Activated CD8-positive, alpha-beta memory T cell treated with anti-CD3 and anti-CD28 coated beads, Interleukin-2, amount 50 U/mL, for 24 hours (primary cell): ENCODE measurements around the gene PFN4.
A peak's percentile ranks its signal among the peaks of the same experiment; 100 is the strongest.

Experiments used
- DNase-seq: peaks from one replicate; pipeline ENCODE4 v3.0.0-alpha.2; 2020; ENCODE audit errors: extremely low read depth

PFN4 gene

DNA sequence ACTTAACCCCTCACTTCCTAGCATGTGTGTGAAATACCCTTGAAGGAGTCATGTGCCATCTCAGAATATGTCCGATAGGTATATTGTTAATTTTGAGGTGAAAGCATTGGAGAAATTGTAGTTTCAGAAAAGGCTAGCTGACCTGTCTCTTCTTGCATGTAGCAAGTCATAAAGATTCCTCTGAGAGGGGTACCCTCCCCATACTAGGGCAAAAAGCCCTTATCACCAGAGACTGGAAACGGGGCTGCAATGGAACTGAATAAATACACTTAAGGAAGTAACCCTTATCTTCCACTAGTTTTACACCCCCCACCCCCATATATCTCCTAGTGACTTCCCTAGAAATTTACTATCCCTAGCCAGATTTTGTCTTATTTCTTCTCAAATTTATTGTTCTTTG lies 45.3 kb downstream of the PFN4 start:
- no peak for DNase-seq

DNA sequence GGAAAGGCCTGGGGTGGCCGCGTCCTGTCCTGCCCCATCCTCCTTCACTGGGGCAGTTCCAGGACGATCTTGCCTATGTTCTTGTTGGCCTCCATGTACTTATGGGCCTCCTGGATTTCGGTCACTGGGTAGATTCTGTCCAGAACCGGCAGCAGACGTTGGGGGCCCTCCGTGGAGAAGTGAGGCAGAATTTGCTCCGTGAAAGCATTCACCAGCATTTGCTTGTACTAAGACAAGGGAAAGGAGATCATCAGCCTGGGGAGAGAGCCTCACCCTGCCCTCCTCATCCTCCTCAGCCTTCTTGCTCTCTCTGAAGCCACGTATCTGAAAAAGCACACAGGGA lies 45.6 kb downstream of the PFN4 start:
- no peak for DNase-seq

DNA sequence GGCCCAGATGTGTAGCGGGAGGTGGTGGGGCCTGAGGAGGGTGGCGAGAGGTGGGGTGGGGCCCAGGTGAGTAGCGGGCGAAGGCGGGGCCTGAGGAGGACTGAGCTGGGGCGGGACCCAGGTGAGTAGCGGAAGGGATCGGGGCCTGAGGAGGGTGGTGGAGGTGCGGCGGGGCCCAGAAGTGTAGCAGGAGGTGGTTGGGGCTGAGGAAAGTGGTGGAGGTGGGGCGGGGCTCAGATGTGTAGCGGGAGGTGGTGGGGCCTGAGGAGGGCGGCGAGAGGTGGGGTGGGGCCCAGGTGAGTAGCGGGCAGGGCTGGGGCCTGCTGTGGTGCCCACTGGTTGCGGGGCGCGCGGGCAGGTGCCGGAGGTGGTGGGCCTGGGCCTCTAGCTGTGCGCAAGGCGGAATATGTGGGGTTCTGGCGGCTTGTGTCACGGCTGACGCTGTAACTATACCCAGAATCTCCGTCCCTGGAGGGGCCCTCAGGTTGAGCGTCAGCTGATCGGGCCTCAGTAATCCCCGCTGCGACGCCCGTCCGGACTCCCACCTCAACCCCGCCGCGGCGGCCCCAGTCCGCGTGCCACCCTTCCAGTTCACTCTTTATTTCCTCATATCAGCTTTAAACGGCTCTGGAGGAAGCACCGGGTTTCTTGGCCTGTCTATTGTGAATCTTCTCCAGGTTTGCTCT lies 46.1 kb downstream of the PFN4 start:
- no peak for DNase-seq

DNA sequence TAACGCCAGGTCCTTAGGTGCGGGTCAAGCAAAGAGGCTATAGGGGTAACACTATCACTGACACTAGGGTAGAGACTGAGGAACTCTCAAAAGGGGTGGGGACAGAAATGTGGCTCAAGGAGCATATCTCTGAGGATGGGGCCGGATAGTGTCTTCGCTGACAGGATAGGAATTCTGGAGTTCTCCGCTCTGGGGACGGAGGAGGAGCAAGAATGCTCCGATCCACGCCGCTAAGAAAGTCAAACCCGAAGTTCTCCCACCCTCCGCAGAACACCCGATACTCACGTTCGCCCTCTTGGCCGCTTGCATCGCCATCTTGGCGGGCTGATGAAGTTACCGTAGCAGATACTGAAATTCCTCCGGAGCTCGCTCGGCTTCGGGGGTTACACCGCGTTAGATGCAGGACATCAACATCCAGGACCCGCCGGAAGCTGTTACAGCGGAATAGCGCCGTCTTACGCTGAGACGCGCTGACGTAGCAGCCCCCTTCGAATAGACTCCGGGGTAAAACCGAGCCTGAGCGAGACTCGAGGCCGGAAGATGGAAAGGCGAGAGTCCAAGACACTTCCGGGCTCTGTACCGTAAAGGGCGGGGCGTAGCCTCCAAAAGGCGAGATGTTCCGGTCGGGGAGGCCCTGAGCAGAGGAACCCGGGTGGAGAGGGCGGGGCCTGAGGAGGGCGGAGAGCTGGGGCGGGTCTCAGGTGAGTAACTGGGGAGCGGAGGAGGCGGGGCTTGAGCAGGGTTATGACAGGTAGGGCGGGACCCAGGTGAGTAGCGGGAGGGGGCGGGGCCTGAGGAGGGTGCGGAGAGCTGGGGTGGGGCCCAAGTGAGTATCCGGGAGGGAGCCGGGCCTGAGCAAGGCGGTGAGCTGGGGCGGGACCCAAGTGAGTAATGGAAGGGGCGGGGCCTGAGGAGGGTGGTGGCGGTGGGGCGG lies 47.0 kb downstream of the PFN4 start, which contains the start of gene SF3B6:
TSS of gene SF3B6 (minus strand) at position 412 of the 934 bp plus-strand sequence. CDS start at position 315, 97 bp downstream.
- peak; percentile 99 for DNase-seq

DNA sequence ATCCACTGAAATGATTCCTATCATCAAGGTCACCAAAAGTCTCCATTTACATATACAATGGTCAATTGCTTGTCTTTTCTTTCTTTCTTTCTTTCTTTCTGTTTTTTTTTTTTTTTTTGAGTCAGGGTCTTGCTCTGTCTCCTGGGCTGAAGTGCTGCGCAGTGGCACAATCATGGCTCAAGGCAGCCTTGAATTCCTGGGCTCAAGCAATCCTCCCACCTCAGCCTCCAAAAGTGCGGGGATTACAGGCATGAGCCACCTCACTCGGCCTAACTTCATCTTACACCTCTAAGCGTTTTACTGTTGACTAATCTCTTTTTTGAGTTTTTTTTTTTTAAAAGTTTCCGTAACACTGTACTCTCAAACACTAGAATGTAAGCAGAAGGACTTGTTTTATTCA lies 47.9 kb downstream of the PFN4 start:
- no peak for DNase-seq

DNA sequence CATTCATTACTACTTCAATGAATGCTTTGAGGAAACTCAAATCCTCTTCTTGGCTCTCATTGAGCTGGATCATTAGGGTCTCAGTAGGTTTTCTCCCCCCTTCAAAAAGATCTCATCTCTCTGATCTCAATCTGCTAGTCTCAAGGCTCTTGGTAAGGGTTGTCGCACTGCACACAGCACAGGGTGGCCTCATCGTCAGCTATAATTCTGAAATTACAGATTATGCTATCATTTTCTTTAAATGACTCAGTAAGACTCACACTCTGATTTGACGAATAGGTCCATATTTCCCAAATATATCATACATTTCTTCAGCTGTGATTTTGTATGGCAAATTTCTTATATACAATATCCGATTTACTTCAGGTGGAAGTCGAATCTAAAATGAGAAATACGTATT lies 49.3 kb downstream of the PFN4 start:
- DNase-seq = no peak

DNA sequence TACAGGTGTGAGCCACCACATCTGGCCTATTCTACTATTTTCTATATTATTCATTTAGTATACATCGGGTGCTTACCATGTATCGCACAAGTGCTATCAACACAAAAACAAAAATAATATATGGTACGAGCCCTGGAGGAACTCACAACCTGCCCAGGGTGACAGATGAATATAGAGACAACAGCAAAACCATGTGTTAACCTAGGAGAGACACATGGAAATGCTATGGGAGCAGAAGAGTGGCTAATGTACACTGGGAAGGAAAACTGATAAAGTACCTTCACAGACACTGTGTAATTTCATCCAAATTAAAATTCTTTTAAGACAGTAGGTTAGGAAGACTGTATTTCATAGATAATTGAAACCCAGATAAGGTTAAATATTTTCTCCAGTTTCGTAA lies 50.9 kb downstream of the PFN4 start:
- DNase-seq = no peak

DNA sequence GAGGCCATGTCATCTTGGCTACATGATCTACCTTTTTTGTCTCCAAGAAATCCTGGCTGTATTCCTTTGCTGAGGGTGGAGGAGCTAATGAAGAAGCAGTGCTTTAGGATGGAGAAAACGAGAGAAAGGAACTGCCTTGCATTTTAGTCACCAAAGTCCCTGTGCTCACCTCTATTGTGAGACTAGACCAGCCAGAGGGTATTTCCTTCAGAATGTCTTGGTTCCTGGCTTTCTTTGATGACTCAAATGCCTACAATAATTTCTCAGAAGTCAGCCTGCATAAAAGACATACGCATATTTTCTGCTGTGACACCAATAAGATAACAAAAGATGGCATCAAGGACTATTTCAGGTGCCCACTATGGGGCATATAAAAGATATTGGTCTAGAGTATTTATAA lies 57.8 kb downstream of the PFN4 start:
- DNase-seq = no peak
